SK-N-SH treated with all-trans-retinoic acid at 6 μM for 48 hours (cell line): Measurements from ENCODE around the gene COQ6.
"Not testable (repeated sequence)": the region's sequence is repeated elsewhere in the genome, so short reads cannot be mapped to it uniquely, and the experiment has no call there.

ENCODE experiments used
- ARNTL ChIP-seq: fragments of 450-650 bp; formaldehyde crosslinking; IDR thresholded peaks from 2 replicates; pipeline ENCODE4 v1.5.0; 2020; ENCODE audit warnings: low read depth, mild to moderate bottlenecking, moderate library complexity, borderline replicate concordance
- CREB5 ChIP-seq: fragments of 250-450 bp; sonication (Bioruptor Pico); IDR thresholded peaks from 2 replicates; pipeline ENCODE4 v1.5.1; 2020; ENCODE audit warnings: low read depth, mild to moderate bottlenecking, moderate library complexity
- ESRRG ChIP-seq: fragments of 250-450 bp; sonication (Bioruptor Pico); IDR thresholded peaks from 2 replicates; pipeline ENCODE4 v1.6.1; 2021; ENCODE audit warnings: mild to moderate bottlenecking
- PATZ1 ChIP-seq: fragments of 250-450 bp; sonication (Bioruptor Pico); IDR thresholded peaks from 2 replicates; pipeline ENCODE4 v1.8.0; 2020; ENCODE audit warnings: mild to moderate bottlenecking, moderate library complexity, borderline replicate concordance
- POU6F1 ChIP-seq: fragments of 250-450 bp; sonication (Bioruptor Pico); IDR thresholded peaks from 2 replicates; pipeline ENCODE4 v1.8.0; 2021; ENCODE audit warnings: low read depth, mild to moderate bottlenecking, moderate library complexity, borderline replicate concordance
- TCF4 ChIP-seq: fragments of 250-450 bp; sonication (Bioruptor Pico); IDR thresholded peaks from 2 replicates; pipeline ENCODE4 v1.8.0; 2021; ENCODE audit warnings: mild to moderate bottlenecking, moderate library complexity, borderline replicate concordance
- ZC3H10 ChIP-seq: fragments of 250-450 bp; sonication (Bioruptor Pico); IDR thresholded peaks from 2 replicates; pipeline ENCODE4 v1.5.1; 2021; ENCODE audit warnings: mild to moderate bottlenecking, moderate library complexity
- ZFP30 ChIP-seq: fragments of 450-650 bp; formaldehyde crosslinking; IDR thresholded peaks from 2 replicates; pipeline ENCODE4 v1.5.0; 2022; ENCODE audit warnings: mild to moderate bottlenecking, moderate library complexity
- ZNF8 ChIP-seq: fragments of 450-650 bp; formaldehyde crosslinking; IDR thresholded peaks from 2 replicates; pipeline ENCODE4 v1.5.0; 2020; ENCODE audit warnings: mild to moderate bottlenecking, moderate library complexity

GRCh38 chr14:73919457-73919856 lies 30.6 kb upstream of the COQ6 start:
- not testable (repeated sequence) for TF ChIP-seq TCF4 (CRISPR knock-in tag); ESRRG (CRISPR knock-in tag); CREB5 (CRISPR knock-in tag); PATZ1 (CRISPR knock-in tag); POU6F1 (CRISPR knock-in tag); ARNTL (CRISPR knock-in tag); ZC3H10; ZFP30 (CRISPR knock-in tag); ZNF8 (CRISPR knock-in tag)
